HG03342 (cell line): ENCODE data around the gene FEM1A.
"Not testable (repeated sequence)": the region's sequence is repeated elsewhere in the genome, so short reads cannot be mapped to it uniquely, and the experiment has no call there.

Experiments used
- ATAC-seq: cut with Tn5 transposase; IDR thresholded peaks from one replicate; pipeline ENCODE4 v1.9.1; 2021; ENCODE audit warnings: mild to moderate bottlenecking, moderate library complexity; ENCODE audit not compliant: unreplicated experiment

Gene FEM1A

DNA sequence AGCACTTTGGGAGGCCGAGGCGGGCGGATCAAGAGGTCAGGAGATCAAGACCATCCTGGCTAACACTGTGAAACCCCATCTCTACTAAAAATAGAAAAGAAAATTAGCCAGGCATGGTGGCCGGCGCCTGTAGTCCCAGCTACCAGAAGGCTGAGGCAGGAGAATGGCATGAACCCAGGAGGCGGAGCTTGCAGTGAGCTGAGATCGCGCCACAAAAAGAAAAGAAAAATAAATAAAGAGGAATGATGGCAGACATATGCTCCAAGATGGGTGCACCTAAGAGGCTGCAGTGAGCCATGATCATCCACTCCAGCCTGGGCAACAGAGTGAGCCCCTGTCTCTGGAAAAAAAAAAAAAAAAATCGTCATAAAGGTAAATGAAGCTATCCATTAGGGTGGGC is 54.4 kb downstream of the FEM1A start:
- ATAC-seq: not testable (repeated sequence)

DNA sequence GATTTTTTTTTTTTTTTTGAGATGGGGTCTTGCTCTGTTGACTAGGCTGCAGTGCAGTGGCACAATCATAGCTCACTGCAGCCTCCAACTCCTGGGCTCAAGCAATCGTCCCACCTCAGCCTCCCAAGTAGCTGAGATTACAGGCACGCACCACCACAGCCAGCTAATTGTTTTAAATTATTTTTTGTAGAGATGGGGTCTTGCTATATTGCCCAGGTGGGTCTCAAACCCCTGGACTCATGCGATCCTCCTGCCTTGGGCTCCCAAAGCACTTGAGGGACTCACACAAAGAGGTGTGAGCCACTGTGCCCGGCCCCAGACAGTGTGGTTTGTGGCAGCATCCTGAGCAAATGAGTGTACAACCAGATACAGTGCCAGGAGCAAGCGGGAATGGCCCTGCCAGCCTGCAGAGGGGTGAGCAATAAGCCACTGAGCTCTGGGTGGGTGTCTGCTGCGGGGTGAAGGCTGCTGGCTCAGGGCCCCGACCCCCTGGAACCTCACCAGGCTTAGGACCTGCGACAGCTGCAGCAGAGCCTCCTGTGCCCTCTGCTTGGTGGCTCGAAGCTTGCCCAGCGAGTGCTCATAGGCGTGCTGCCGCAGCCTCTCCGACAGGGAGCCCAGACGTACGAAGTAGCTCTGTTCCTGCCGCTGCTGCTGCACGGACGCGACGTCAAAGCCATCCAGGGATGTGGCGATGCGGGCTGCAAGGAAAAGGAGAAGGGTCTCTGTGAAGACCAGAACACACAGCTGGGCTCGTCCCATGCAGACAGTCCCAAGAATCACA is 55.8 kb downstream of the FEM1A start:
- no peak for ATAC-seq

DNA sequence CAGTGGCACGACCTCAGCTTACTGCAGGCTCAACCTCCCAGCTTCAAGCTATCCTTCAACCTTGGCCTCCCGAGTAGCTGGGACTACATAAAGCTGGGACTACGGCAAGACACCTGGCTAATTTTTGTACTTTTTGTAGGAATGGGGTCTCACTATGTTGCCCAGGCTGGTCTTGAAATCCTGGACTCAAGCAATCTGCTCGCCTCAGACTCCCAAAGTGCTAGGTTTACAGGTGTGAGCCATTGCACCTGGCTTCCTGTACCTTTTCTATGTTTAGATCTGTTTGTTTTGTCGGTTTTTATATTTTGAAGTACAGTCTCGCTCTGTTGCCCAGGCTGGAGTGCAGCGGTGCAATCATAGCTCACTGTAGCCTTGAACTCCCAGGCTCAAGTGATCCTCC is 57.5 kb downstream of the FEM1A start:
- no peak for ATAC-seq
